ENCODE measurements around the gene CLSTN2.

GRCh38 chr3:140585828-140586227 lies 650.8 kb downstream of the CLSTN2 start:
- no peak for TF ChIP-seq POLR2AphosphoS5 (IDR thresholded peaks at IDR 0.05; ENCODE audit: low read depth, low read length)
- TF ChIP-seq SIN3A (IDR thresholded peaks at IDR 0.05; ENCODE audit: borderline replicate concordance, insufficient read depth, low read length): no peak
- TF ChIP-seq TAF1 (IDR thresholded peaks at IDR 0.05; ENCODE audit: borderline replicate concordance, insufficient read depth, low read length): no peak
- TF ChIP-seq REST (IDR thresholded peaks at IDR 0.05; ENCODE audit: insufficient read depth in 1 of 2, low read depth in 2 of 2, low read length in 2 of 2): no peak
- TF ChIP-seq FOXP2 (optimal IDR thresholded peaks at IDR 0.05; ENCODE audit: borderline replicate concordance, extremely low read depth, extremely low read length, insufficient read depth): no peak
